Activated CD8-positive, alpha-beta memory T cell treated with anti-CD3 and anti-CD28 coated beads, Interleukin-2, amount 50 U/mL, for 1 hour (primary cell): Measurements from ENCODE around the gene CHADL.
"Not testable (repeated sequence)": the region's sequence is repeated elsewhere in the genome, so short reads cannot be mapped to it uniquely, and the experiment has no call there.

ENCODE experiments used
- DNase-seq: peaks from one replicate; pipeline ENCODE4 v3.0.0-alpha.2; 2020; ENCODE audit errors: extremely low read depth

Gene CHADL, protein sequence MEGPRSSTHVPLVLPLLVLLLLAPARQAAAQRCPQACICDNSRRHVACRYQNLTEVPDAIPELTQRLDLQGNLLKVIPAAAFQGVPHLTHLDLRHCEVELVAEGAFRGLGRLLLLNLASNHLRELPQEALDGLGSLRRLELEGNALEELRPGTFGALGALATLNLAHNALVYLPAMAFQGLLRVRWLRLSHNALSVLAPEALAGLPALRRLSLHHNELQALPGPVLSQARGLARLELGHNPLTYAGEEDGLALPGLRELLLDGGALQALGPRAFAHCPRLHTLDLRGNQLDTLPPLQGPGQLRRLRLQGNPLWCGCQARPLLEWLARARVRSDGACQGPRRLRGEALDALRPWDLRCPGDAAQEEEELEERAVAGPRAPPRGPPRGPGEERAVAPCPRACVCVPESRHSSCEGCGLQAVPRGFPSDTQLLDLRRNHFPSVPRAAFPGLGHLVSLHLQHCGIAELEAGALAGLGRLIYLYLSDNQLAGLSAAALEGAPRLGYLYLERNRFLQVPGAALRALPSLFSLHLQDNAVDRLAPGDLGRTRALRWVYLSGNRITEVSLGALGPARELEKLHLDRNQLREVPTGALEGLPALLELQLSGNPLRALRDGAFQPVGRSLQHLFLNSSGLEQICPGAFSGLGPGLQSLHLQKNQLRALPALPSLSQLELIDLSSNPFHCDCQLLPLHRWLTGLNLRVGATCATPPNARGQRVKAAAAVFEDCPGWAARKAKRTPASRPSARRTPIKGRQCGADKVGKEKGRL

DNA sequence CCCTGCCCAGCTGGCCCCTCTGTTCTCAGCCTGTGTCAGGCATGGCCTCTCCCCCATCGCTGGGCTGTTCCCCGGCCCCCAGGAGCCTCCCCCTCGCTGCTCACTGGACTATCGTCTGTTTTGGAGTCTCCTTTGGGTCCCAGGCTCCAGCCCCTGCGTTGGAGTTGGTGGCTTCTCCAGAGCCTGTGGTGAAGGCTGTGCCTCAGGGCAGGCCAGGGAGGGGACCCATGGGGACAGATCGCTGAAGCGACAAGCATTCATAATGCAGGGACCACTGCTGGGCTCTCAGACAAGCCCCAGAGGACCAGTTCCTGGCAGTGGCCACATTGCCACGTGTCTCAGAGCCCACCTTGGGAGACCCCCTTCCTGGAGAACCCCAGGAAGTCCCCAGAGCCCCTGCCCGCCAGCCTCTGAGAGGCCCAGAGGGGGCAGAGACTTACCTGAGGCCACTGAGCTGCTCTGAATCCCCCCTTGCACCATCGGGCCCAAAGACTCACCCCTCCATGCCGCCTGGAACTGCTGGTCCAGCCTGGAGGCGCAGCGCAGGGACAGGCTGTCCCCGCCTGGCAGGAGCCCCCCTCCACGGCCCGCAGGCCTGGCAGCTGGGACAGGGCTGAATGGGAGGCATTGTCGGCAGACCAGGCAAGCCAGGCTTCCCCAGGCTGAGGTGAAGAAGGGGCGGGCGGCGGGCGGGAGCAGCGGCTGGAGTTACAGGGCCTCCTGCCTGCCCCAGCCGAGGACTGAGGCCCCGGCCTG lies at the start of gene CHADL:
TSS of gene CHADL (minus strand) at position 555 of the 756 bp plus-strand sequence. CDS start at position 505, 50 bp downstream.
- DNase-seq: no peak

GRCh38 chr22:41289671-41290070 lies 48.9 kb upstream of the CHADL start:
- DNase-seq: no peak

GRCh38 chr22:41288245-41288946 lies 47.7 kb upstream of the CHADL start:
- no peak for DNase-seq

- DNase-seq: no peak
Observed at GRCh38 chr22:41286639-41287091, 45.9 kb upstream of the CHADL start.

GRCh38 chr22:41285820-41286638 lies 45.3 kb upstream of the CHADL start, which contains the start of gene RANGAP1:
Gene RANGAP1, minus strand, starts transcription at chr22:41286187. Its CDS starts 5,143 bp downstream, at chr22:41281044.
- DNase-seq: peak; percentile 91

DNA sequence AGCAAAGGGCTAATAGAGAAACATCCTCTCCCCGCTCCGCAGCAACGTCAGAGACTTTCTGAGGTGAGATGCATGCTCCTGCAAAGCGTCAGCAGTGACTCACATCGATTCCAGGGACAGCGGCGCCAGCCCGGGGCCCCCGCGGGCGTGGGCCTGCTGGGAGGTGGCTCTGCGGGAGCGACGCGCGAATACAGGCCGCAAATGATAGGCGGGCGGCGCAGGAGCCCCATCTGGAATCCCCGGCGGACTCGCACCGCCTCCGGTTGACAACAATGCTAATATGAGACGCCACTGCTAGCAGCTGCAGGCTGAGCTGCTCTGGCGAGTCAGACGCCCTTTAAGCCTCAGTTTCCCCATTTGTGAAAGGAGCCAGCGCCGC lies 44.7 kb upstream of the CHADL start:
- peak; percentile 74 for DNase-seq

DNA sequence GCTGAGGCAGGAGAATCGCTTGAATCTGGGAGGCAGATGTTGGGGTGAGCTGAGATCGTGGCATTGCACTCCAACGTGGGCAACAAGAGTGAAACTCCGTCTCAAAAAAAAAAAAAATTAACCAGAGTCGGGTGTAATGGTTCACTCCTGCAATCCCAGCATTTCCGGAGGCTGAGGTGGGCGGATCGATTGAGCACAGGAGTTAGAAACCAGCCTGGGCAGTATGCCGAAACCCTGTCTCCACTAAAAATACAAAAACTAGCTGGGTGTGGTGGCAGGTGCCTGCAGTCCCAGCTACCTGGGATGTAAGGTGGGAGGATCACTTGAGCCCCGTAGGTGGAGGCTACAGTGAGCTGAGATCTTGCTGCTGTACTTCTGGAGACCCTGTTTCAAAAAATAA lies 43.7 kb upstream of the CHADL start:
- no peak for DNase-seq

DNA sequence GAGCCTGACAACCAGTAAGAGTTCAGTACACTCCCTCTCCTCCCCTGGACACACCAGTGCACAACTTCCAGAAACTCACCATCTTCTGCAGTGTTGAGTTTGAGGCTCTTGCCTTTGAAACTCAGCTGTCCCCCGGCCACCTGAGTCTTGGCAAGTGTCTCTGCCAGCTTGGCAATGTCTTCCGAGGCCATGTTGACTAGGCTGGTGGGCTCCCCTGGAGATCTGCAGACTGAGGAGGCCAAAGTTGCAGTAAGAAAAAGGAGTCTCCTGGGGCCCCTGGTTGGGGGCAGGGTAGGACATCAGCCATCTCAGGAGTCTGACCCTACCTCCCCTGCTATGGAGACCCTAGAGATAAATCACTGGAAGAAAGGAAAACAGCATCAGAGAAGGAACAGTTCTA lies 40.1 kb upstream of the CHADL start:
- DNase-seq: no peak

- no peak for DNase-seq
Observed at GRCh38 chr22:41280065-41280464, 39.3 kb upstream of the CHADL start.

- DNase-seq: no peak
Observed at GRCh38 chr22:41274856-41275255, 34.1 kb upstream of the CHADL start.

- DNase-seq: no peak
Observed at GRCh38 chr22:41273128-41273527, 32.4 kb upstream of the CHADL start.

DNA sequence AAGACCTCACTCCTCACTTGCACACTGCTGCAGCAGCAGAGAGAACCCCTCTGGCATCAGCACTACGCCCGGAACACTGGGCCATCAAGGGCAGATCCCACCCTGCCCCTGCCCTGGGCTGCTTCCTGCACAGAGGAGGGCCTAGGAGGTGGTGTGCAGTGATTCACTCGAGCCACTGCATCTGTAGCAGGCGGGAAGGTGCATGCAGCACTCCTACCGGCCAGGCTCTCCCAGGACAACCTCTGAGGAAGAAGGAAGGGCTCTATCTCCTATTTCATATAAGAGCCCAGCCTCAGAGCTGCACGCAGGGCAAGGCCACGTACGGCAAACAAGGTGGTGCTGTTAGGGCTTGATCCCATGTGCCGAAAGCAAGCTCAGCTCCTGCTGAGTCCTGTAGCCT lies 31.1 kb upstream of the CHADL start:
- no peak for DNase-seq

DNA sequence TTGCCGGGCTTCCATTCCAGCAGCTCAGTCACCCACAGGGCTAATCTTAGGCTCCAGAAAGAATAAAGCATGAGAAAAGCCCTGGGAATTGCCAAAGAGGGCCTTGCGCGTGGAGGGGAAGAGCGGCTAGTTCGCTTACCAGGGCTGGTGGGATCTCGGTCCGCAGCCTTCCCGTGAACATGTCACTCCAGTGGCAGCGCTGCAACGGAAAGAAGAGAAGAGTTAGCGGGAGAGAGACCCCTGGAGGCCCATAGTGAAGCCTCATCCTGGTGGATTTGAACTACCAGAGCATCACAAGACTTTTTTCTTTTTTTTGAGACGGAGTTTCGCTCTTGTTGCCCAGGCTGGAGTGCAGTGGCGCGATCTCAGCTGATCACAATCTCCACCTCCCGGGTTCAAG lies 27.2 kb upstream of the CHADL start:
- no peak for DNase-seq

GRCh38 chr22:41264408-41264941 lies 23.7 kb upstream of the CHADL start:
- no peak for DNase-seq

DNA sequence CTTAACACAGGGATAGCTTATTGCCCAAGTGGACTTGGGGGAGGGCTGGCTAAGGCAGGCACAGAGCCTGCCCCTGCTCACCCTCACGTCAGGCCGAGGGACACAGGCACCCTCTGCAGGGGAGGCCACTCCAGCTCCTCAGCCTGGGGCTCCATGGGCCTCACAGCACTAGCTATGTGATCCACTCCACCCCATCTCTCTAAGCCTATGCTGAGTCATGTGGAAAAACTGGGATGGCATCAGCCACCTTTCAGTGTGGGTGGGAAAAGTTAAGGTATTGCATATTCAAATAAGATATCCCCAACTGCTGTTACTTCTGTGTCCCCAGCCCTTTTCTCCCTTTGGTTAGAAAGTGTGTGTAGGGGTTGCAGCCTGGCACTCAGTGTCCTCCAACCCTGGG lies 23.0 kb upstream of the CHADL start:
- no peak for DNase-seq

- DNase-seq: no peak
Observed at GRCh38 chr22:41262250-41262765, 21.6 kb upstream of the CHADL start.

DNA sequence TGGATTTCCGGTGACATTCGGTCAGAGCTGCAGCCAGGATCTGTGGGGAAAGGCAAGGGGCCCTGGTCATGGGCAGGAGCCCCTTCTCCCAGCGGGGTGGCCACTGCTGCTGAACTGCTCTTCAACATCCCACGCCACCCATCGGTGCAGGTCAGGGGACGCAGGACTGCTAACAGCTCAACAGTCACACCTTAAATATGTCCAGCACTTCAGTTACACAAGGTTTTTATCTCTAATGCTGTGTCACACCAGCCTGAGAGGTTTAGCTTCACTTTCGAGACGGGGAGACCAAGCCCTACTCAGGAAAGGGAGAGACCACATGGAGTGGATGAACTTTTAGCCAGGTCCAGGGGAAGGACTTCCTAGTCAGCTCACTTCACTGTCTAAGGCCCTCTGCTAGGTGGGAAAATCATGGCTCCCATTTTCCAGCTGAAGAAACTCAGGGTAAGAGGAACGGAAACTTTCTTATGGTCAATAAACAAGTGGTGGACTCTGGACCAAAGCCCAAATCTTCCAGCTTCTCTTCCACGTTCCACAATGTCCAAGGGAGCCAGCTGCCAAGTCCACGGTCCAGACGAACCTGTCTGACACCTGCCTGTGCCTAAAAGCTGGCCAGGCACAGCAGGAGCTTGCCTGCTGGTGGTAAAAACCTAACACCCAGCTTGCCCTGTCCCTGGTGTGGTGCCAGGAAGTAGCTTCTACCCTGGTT lies 21.0 kb upstream of the CHADL start:
- no peak for DNase-seq

DNA sequence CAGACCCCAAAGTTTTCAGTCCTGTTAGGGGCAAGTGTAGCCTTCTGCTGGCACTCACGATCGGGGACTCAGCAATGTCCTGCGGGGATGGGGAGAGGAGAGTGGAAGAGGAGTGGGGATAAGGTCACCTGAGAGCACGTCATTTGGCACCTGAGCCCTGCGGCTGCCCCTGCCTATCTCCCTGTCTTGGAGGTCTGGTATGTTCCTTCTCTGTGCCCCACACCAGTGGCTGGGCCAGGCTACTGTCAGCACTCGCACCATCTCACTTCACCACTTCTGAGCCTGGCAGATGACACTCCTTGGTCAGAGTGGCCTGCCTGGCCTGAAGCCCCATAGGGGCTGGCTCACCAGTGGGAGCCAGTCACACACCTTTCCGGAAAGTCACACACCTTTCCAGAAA lies 20.1 kb upstream of the CHADL start:
- no peak for DNase-seq

GRCh38 chr22:41259756-41260155 lies 19.0 kb upstream of the CHADL start:
- DNase-seq: not testable (repeated sequence)

- DNase-seq: no peak
Observed at GRCh38 chr22:41257696-41258095, 17.0 kb upstream of the CHADL start.
